IMR-90 (cell line): Measurements from ENCODE around the gene MYO1F.

Experiments used
- CEBPB ChIP-seq: IDR thresholded peaks from 2 replicates; pipeline ENCODE4 v1.6.1; 2012; ENCODE audit warnings: low read depth, low read length, improper control_type of control experiment
- CHD1 ChIP-seq: IDR thresholded peaks from 2 replicates; pipeline ENCODE4 v1.6.1; 2012; ENCODE audit warnings: low read depth, low read length, improper control_type of control experiment
- CTCF ChIP-seq: conservative IDR thresholded peaks from 2 replicates; pipeline ENCODE4 v1.5.1; 2012; ENCODE audit warnings: mild to moderate bottlenecking, low read depth, low read length, improper control_type of control experiment
- FOS ChIP-seq: fragments of 150-350 bp; IDR thresholded peaks from 2 replicates; pipeline ENCODE4 v1.6.1; 2016; ENCODE audit warnings: low read depth, low read length
- MAFK ChIP-seq: IDR thresholded peaks from 2 replicates; pipeline ENCODE4 v1.6.1; 2012; ENCODE audit warnings: low read depth, low read length, improper control_type of control experiment
- NFE2L2 ChIP-seq: fragments of 150-350 bp; IDR thresholded peaks from 2 replicates; pipeline ENCODE4 v1.6.1; 2016; ENCODE audit warnings: low read depth, mild to moderate bottlenecking, low read length
- POLR2A ChIP-seq: IDR thresholded peaks from 2 replicates; pipeline ENCODE4 v1.6.1; 2012; ENCODE audit warnings: mild to moderate bottlenecking, low read depth, low read length
- RAD21 ChIP-seq: IDR thresholded peaks from 2 replicates; pipeline ENCODE4 v1.6.1; 2012; ENCODE audit warnings: low read length, improper control_type of control experiment
- SMC3 ChIP-seq: fragments of 150-350 bp; IDR thresholded peaks from 2 replicates; pipeline ENCODE4 v1.6.1; 2016; ENCODE audit warnings: low read depth, mild to moderate bottlenecking, antibody characterized with exemption, low read length, moderate library complexity

GRCh38 chr19:8577247-8577646 is at the start of gene MYO1F:
- TF ChIP-seq POLR2A = no peak
- TF ChIP-seq CTCF = no peak
- no peak for TF ChIP-seq CEBPB
- TF ChIP-seq NFE2L2 = no peak
- TF ChIP-seq FOS = no peak
- no peak for TF ChIP-seq RAD21
- TF ChIP-seq MAFK = no peak
- no peak for TF ChIP-seq CHD1
- no peak for TF ChIP-seq SMC3
